T-helper 2 cell treated with Interferon-gamma antibody and Interleukin-4, amounts not matched to agents 5 μg/mL and 100 μg/mL, for 36 hours (primary cell): Measurements from ENCODE around the gene MEIOB.
"Not testable (repeated sequence)": the region's sequence is repeated elsewhere in the genome, so short reads cannot be mapped to it uniquely, and the experiment has no call there.

Source experiments
- DNase-seq: peaks from one replicate; pipeline ENCODE4 v3.0.0; 2021; ENCODE audit warnings: low spot score
- H3K27ac Mint-ChIP-seq: one replicate; pipeline ENCODE4 v1.8.0; 2021; ENCODE audit warnings: mild to moderate bottlenecking, mixed read lengths
- H3K27me3 Mint-ChIP-seq: one replicate; pipeline ENCODE4 v1.8.0; 2021; ENCODE audit warnings: low read depth, mixed read lengths
- H3K36me3 Mint-ChIP-seq: one replicate; pipeline ENCODE4 v1.8.0; 2021; ENCODE audit warnings: low read depth, mixed read lengths
- H3K4me1 Mint-ChIP-seq: one replicate; pipeline ENCODE4 v1.8.0; 2021; ENCODE audit warnings: low read depth, mixed read lengths
- H3K4me3 Mint-ChIP-seq: one replicate; pipeline ENCODE4 v1.8.0; 2022; ENCODE audit warnings: mild to moderate bottlenecking, moderate library complexity, mixed read lengths
- H3K9me3 Mint-ChIP-seq: one replicate; pipeline ENCODE4 v1.8.0; 2021; ENCODE audit warnings: mixed read lengths

The MEIOB gene

DNA sequence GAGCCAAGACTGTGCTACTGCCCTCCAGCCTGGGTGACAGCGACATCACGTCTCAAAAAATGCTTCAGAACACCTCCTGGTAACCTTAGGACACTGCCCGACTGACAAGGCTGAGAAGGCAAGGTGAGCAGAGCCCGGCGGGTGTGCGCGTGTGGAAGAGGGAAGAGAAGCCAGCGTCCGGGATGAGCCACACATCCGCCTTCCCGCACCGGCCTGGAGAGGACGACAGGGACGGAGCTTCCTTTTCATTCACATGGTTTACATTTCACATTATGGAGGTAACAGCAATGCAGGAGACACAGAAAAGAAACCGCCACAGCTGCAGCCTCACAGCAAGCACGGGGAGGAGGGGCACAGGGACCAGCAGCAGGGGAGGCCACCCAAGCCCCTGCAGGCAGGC lies 61.9 kb downstream of the MEIOB start:
- H3K36me3 Mint-ChIP-seq: peaks cover 21% of the 10 kb centered on the region
- no peak overlapping the region for H3K4me3 Mint-ChIP-seq
- peaks cover 6% of the 10 kb centered on the region for H3K4me1 Mint-ChIP-seq
- H3K27ac Mint-ChIP-seq: no peak overlapping the region
- H3K27me3 Mint-ChIP-seq: no peaks in the 10 kb centered on the region
- no peak for DNase-seq
- no peaks in the 10 kb centered on the region for H3K9me3 Mint-ChIP-seq

DNA sequence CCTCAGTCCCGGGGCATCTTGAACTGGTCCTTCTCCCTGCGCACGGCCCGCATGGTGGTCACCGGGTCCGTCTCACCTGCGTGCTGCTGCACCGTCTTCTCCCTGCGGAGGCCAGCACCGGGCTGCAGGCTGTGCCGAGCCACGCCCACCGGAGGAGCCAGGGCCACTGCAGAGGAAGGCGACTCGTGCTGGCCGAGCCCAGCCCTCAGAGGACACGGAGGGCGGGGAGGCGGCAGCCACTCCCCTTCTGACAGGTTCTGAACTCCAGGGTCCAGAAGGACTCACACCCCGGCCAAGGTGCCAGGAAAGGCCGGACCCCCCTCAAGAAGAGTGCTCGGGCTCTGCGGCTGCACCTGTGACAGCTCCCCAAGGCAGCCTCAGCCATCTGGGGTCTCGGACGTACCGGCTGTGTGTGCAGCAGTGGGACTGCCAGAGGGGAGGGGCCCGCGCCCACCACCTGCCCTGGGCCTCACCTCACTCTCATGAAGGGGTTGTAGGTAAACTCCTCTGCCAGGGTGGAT lies 62.6 kb downstream of the MEIOB start:
- H3K9me3 Mint-ChIP-seq: no peaks in the 10 kb centered on the region
- peaks cover 21% of the 10 kb centered on the region for H3K36me3 Mint-ChIP-seq
- no peak for DNase-seq

DNA sequence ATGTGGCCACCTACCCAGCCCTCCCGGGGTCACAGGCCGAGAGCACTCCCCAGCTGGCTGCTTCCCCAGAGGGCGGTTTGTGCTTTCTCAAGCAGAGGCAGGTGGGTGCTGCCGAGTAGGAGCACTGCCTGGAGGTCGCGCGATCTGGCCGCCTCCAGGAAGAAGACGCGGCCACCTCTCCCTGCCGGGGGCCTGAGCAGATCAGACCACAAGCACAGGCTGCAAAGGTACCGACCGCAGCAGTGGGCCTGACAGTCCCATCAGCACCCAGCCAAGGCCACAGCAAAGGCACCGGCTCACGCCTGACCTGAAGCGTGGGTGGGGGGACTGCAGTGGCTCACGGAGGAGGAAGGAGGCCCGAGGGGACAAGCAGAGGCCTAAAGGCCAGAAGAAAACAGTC lies 63.3 kb downstream of the MEIOB start:
- no peak overlapping the region for H3K4me3 Mint-ChIP-seq
- no peak overlapping the region for H3K27ac Mint-ChIP-seq
- H3K4me1 Mint-ChIP-seq: peaks cover 6% of the 10 kb centered on the region
- no peaks in the 10 kb centered on the region for H3K9me3 Mint-ChIP-seq
- peaks cover 21% of the 10 kb centered on the region for H3K36me3 Mint-ChIP-seq
- DNase-seq: no peak
- no peaks in the 10 kb centered on the region for H3K27me3 Mint-ChIP-seq

More for the DNA sequence above, 62.6 kb downstream of the MEIOB start:
- no peak overlapping the region for H3K27ac Mint-ChIP-seq
- no peak overlapping the region for H3K4me3 Mint-ChIP-seq
- no peaks in the 10 kb centered on the region for H3K27me3 Mint-ChIP-seq
- peaks cover 6% of the 10 kb centered on the region for H3K4me1 Mint-ChIP-seq

DNA sequence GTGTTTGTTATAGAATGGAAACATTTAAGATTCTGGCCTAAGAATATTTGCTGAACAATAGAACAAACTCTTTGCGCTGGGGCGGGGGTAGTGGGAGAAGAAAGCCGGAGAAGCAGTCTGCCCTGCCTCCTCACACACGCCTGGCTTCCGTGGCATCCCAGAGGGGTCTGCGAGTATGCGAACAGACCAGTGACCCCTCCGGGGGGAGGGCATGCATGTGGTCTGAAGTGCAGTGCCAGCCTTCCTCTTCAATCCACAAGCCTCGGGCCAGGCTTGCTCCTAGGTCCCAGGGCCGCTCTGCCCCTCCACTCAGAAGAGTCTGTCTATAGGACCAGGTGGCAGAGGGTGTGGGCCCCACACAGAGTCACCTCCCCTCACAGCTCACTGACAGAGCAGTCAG lies 64.3 kb downstream of the MEIOB start:
- no peaks in the 10 kb centered on the region for H3K27me3 Mint-ChIP-seq
- DNase-seq: no peak
- no peak overlapping the region for H3K4me3 Mint-ChIP-seq
- no peaks in the 10 kb centered on the region for H3K9me3 Mint-ChIP-seq
- peaks cover 2% of the 10 kb centered on the region for H3K4me1 Mint-ChIP-seq
- no peak overlapping the region for H3K27ac Mint-ChIP-seq
- H3K36me3 Mint-ChIP-seq: peaks cover 15% of the 10 kb centered on the region

DNA sequence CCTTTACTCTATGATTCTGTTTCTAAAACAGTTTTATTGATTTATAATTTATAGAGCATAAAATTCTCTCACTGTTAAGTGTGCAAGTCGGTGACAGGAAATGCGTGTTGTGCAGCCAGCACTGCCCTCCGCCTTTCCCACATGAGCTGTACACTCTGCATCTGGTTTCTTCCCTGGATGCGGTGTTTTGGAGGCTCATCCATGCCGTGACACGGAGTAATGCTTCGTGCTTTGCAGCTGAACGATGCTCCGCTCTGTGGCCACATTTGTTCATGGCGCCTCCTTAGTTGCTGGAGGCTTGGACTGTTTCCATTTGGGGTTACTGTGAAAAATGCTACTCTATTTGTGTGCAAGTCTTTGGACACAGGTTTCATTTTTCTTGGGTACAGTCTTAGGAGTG lies 71.3 kb downstream of the MEIOB start:
- peaks cover 2% of the 10 kb centered on the region for H3K36me3 Mint-ChIP-seq
- no peak for DNase-seq
- H3K4me1 Mint-ChIP-seq: no peaks in the 10 kb centered on the region
- no peak overlapping the region for H3K4me3 Mint-ChIP-seq
- H3K9me3 Mint-ChIP-seq: peaks cover 13% of the 10 kb centered on the region
- H3K27ac Mint-ChIP-seq: no peak overlapping the region
- H3K27me3 Mint-ChIP-seq: no peaks in the 10 kb centered on the region

DNA sequence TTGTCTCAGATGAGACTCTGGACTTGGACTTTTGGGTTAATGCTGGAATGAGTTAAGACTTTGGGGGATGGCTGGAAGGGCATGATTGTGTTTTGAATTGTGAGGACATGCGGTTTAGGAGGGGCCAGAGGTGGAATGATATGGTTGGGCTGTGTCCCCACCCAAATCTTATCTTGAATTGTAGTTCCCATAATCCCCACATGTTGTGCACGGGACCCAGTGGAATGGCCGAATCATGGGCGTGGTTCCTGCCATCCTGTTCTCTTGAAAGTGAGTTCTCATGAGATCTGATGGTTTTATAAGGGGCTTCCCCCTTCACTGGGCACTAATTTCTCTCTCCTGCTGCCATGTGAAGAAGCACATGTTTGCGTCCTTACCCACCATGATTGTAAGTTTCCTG lies 72.7 kb downstream of the MEIOB start:
- not testable (repeated sequence) for DNase-seq, H3K27me3 Mint-ChIP-seq, H3K4me3 Mint-ChIP-seq, H3K27ac Mint-ChIP-seq, H3K36me3 Mint-ChIP-seq, H3K4me1 Mint-ChIP-seq
- H3K9me3 Mint-ChIP-seq: peaks cover 13% of the 10 kb centered on the region

DNA sequence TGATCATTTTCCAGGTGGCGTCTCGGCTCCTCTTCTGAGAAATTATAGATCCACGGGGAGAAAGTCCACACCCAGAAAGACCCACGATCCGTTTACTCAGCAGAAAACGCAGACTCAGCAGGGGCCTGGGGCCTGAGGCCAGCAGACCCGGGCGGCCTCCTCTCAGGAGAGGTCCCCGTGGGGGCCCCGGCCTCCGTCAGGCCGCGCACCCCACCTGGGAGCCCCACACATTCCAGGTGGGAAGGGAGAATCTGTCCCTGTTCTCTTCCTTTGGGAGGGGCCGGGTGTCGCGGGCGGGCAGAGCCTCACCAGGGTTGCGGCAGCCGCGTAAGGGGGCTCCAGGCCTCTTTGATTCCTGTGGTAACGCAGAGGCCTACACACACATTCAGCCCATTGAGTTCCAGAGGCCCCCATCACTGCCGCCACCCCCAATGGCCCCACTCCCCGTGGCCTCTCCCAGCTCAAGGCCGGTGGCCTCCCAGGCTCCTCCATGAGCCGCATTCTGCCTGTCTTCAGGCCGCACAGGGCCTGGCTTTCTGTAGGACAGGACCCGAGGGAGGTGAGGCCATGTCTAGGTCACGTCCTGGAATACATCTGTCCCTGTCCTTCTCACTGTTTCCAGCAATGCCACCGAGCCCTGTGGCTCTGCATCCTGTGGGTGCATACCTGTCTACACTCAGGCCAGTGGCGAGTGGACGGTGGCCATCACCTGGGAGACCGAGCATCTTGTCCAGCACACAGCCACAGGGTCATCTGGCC lies 76.9 kb downstream of the MEIOB start:
- Mint-ChIP-seq H3K4me1 (no peaks in the 10 kb centered on the region), H3K27me3 (no peaks in the 10 kb centered on the region), H3K4me3 (no peak overlapping the region), H3K9me3 (peaks cover 13% of the 10 kb centered on the region), H3K36me3 (peaks cover 4% of the 10 kb centered on the region), H3K27ac (no peak overlapping the region)
- DNase-seq: no peak

DNA sequence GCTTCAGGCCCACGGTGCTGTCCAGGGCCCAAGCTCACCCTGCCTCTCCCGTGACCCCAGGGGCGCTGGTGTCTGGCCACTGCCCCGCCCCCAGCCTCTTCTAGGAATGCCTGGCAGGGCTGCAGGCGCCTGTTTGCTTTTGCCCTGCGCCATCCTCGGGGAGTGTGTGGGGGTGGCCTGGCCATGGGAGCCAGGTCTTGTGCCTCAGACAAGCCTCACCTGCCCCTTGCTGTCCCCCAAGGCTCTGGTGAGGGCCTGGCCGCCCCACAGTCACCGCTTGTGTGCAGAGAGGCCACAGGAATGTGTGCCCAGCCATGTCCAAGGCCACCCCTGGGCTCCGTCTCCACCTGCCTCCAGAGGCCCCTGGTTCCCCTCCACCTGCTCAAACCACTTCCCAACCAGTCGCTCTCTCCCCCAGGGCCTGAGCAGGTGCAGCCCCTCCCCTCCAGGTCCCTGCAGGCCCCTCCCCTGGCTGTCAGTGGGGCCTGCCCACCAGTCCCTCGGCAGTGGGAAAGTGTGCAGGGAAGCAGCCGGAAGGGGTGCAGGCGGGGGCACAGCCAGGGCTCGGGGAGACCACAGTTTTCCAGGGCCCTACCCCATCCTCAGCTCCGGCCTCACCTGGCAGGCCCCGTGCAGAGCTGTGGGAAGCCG lies 77.6 kb downstream of the MEIOB start:
- DNase-seq: no peak
- H3K27ac Mint-ChIP-seq: no peak overlapping the region
- peaks cover 10% of the 10 kb centered on the region for H3K9me3 Mint-ChIP-seq
- H3K4me3 Mint-ChIP-seq: no peak overlapping the region
- no peaks in the 10 kb centered on the region for H3K4me1 Mint-ChIP-seq
- peaks cover 4% of the 10 kb centered on the region for H3K36me3 Mint-ChIP-seq
- H3K27me3 Mint-ChIP-seq: no peaks in the 10 kb centered on the region

DNA sequence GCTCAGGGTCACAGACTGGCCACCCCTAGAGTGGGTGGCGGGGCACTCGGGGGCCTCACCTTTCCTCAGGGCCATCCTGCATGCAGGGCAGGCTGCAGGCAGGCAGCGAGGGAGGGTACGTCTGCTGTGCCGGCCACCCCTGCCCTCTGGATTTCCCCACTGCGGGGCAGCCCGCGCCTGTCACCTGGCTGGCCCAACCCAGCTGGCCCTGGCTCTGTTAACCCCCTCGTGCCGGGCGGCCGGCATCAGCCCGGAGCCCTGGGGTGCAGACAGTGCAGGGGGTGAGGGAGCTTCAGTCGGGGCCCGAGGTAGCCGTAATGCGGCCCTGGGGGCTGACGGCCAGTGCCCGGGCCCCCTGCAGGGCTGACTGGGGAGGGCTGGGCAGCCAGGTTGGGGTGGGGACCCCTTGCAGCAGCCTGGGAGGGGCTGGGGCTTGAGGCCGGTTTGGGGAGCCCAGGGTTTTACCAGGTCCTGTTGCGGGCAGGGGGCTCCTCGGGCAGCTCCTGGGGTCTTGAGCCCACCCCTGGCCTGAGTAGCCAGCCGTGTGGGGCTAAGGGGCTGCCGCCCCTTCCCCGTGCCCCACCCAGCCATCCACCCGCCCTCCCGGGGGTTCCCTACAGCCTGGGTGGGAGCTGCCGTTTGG lies 78.3 kb downstream of the MEIOB start, which contains the start of gene IGFALS:
TSS of gene IGFALS (minus strand) at position 128 of the 643 bp plus-strand sequence. CDS start at position 75, 53 bp downstream.
- Mint-ChIP-seq H3K4me3 (no peak within 1 kb of the TSS), H3K9me3 (peaks cover 3% of the 10 kb centered on the region), H3K36me3 (peaks cover 6% of the 10 kb centered on the region), H3K27ac (no peak within 1 kb of the TSS), H3K4me1 (no peaks in the 10 kb centered on the region), H3K27me3 (no peaks in the 10 kb centered on the region)
- no peak for DNase-seq

DNA sequence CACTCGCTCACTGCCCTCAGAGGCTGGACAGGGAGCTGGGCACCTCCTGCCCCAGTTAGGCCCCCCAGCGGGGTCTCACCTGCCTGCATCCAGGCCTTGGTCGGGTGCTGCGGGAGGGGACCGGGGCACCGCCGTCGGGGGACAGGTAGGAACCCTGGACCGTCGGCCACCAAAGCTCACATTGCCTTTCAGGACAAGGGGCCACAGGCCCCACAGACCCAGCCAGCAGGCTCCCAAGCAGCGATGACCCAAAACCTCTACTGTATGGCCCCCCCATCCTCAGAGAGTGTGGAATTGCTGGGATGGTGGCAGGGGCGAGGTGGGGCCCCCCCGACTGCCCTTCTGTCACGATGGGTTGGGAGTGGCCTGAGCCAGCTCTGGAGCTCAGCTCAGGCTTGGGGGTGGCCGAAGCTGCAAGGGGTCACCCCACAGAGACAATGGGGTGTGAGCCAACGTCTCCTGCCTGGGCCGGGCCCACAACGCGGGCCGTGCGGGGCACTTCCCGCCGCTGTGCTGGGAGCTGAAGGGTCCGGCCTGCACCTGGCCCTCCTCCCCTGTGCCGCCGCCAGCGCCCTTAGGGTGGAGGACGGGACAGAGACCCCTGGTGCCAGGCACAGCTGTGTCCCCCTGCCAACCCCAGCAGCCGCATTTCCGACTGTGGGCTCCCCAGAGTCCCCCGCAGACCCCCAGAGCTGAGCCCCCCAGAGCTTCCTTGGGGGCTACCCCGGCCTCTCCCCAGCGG lies 79.0 kb downstream of the MEIOB start:
- Mint-ChIP-seq H3K27ac (no peak overlapping the region), H3K36me3 (peaks cover 6% of the 10 kb centered on the region), H3K4me1 (no peaks in the 10 kb centered on the region), H3K4me3 (no peak overlapping the region), H3K27me3 (no peaks in the 10 kb centered on the region), H3K9me3 (peaks cover 3% of the 10 kb centered on the region)
- no peak for DNase-seq

DNA sequence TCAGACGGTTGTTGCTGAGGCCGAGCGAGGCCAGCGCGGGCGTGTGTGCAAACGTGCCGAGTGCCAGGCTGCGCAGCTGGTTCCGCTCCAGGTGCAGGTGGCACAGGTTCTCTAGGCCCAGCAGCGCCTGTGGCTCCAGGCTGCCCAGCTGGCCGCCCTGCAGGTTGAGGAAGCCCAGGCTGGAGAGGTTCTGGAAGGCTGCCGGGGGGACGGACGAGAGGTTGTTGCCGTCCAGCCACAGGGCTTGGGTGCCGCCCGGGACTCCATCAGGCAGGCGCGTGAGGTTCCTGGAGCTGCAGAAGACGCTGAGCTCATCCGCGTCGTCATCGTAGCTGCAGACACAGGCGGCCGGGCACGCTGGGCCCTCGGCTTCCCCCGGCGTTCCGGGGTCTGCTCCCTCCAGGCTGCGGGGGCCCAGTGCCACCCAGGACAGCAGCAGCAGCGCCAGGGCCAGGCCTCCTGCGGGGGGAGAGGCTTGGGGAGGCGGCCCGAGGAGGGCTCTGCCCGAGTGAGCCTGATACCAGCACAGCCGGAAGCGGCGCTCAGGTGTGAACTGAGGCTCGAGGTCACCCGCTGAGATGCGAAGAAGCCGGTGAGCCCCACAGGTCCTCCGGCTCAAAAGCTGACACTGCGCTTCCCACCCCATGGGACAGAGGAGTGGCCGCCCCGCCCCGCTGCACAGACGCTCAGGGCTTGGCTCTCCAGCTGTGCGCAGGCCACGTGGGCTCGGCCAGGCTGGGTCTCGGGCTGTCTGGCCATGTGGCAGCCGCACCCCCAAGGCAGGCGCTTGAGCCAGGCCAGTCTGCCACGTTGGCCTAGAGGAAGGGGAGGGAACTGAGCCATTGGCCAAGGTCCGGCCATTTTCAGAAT lies 79.8 kb downstream of the MEIOB start:
- Mint-ChIP-seq H3K27ac (no peak overlapping the region), H3K4me3 (no peak overlapping the region), H3K27me3 (no peaks in the 10 kb centered on the region), H3K9me3 (peaks cover 1% of the 10 kb centered on the region), H3K4me1 (no peaks in the 10 kb centered on the region), H3K36me3 (peaks cover 4% of the 10 kb centered on the region)
- DNase-seq: no peak

DNA sequence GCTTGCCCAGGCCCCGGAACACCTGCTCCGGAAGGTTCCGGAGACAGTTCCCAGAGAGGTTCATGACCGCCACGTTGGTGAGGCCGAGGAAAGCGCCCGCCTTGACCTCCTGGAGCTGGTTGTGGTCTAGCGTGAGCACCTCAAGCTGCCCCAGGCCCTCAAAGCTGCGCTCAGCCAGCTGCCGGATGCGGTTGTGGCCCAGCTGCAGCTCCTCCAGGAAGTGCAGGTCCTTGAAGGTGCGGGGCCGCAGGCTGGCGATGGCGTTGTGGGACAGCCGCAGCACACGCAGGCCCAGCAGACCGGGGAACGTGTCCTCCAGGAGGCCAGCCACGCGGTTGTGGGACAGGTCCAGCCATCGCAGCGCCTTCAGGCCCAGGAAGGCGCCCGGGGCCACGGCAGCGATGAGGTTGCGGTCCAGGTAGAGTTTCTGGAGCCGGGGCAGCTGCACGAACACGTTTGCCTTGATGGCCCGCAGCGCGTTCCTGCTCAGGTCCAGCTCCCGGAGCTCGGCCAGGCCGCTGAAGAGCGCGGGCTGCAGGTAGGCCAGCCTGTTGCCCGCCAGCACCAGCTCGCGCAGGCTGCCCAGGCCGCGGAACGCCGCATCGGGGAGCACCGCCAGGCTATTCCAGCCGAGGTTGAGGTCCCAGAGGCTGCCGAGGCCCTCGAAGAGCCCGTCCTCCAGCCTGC lies 80.6 kb downstream of the MEIOB start:
- Mint-ChIP-seq H3K27me3 (no peaks in the 10 kb centered on the region), H3K4me1 (no peaks in the 10 kb centered on the region), H3K4me3 (no peak overlapping the region), H3K9me3 (no peaks in the 10 kb centered on the region), H3K36me3 (peaks cover 3% of the 10 kb centered on the region), H3K27ac (no peak overlapping the region)
- DNase-seq: no peak
